IPS-18a (cell line): Measurements from ENCODE around the gene TMCC3.

Experiments used
- H3K27ac ChIP-seq: one replicate; pipeline ENCODE4 v1.5.1; 2013; ENCODE audit warnings: low read length
- H3K27me3 ChIP-seq: one replicate; pipeline ENCODE4 v1.6.1; 2013; ENCODE audit warnings: mild to moderate bottlenecking, low read length; ENCODE audit not compliant: control insufficient read depth, insufficient read depth
- H3K36me3 ChIP-seq: one replicate; pipeline ENCODE4 v1.6.1; 2013; ENCODE audit warnings: low read depth, low read length; ENCODE audit not compliant: control insufficient read depth
- H3K4me1 ChIP-seq: one replicate; pipeline ENCODE4 v1.6.1; 2013; ENCODE audit warnings: low read depth, low read length; ENCODE audit not compliant: control insufficient read depth
- H3K4me3 ChIP-seq: one replicate; pipeline ENCODE4 v1.5.1; 2013; ENCODE audit warnings: low read length
- H3K9ac ChIP-seq: one replicate; pipeline ENCODE4 v1.6.1; 2013; ENCODE audit warnings: mild to moderate bottlenecking, low read length, moderate library complexity
- H3K9me3 ChIP-seq: one replicate; pipeline ENCODE4 v1.6.1; 2013; ENCODE audit warnings: low read depth, low read length; ENCODE audit not compliant: control insufficient read depth

Gene TMCC3

DNA sequence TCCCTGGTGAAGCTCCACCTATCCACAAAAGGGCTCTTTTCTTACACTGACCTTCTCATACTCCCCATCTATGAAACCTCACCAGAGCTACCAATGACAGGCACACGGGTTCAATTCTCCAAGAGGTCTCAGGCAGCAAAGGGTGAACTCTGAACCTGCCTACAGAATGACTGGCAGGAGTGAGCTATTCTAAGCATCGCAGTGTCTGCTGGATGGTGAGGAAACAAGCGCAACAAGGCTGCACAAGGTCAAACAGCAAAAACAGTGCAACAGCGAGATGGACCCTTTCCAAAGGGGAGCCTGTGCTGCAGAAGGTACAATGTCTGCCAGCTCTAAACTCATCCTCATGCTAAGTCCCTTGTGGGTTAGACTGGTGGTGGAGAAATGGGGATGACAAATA is 22.0 kb downstream of the TMCC3 start:
- Histone ChIP-seq H3K36me3 (no peaks in the 10 kb centered on the region), H3K9me3 (no peaks in the 10 kb centered on the region), H3K9ac (no peak overlapping the region), H3K4me1 (no peaks in the 10 kb centered on the region), H3K27me3 (no peaks in the 10 kb centered on the region), H3K27ac (no peak overlapping the region), H3K4me3 (no peak overlapping the region)

GRCh38 chr12:94625531-94625930 is 24.8 kb downstream of the TMCC3 start:
- Histone ChIP-seq H3K27me3 (no peaks in the 10 kb centered on the region), H3K36me3 (no peaks in the 10 kb centered on the region), H3K4me3 (no peak overlapping the region), H3K27ac (no peak overlapping the region), H3K4me1 (no peaks in the 10 kb centered on the region), H3K9ac (no peak overlapping the region), H3K9me3 (no peaks in the 10 kb centered on the region)

DNA sequence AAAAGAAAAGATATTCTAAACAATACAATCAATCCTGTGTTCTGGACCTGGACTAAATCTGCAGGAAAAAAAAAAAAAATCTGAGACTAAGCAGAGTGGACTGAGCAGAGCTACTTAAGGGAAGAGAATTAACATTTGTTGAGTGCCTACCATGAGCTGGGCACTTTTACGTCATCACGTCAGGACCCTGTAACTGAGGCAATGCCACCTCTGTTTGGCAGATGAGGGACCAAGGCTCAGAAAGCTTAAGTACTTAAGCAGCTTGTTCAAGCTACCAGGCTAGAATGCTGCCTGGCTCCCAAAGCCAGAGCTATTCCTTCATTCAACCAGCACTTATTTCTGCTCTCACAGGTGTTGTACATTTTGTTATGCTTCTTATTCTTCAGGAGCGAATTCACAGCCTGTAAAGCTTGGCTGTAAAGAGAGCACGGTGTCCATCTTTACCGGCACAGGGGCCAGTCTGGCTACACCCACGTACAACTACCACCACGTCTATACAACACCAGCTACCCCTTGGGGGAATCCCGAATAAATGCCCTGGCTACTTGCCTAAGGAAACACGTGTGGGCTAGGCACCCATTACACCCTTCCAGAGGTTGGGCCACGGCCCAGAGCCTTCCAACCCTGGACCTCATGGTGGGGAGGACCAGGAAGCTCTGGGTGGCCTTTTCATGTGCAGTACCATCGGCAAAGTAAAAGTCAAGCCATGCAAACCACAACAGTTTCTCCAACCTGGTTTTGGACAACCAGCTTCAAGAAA is 27.0 kb downstream of the TMCC3 start:
- peaks cover 3% of the 10 kb centered on the region for H3K4me1 ChIP-seq
- no peaks in the 10 kb centered on the region for H3K36me3 ChIP-seq
- H3K27me3 ChIP-seq = no peaks in the 10 kb centered on the region
- H3K9me3 ChIP-seq = no peaks in the 10 kb centered on the region
- H3K27ac ChIP-seq = no peak overlapping the region
- no peak overlapping the region for H3K9ac ChIP-seq
- no peak overlapping the region for H3K4me3 ChIP-seq

GRCh38 chr12:94622475-94622874 is 27.9 kb downstream of the TMCC3 start:
- Histone ChIP-seq H3K27me3 (no peaks in the 10 kb centered on the region), H3K27ac (no peak overlapping the region), H3K4me1 (peaks cover 3% of the 10 kb centered on the region), H3K9me3 (no peaks in the 10 kb centered on the region), H3K9ac (no peak overlapping the region), H3K36me3 (no peaks in the 10 kb centered on the region), H3K4me3 (no peak overlapping the region)

GRCh38 chr12:94621662-94622359 is 28.5 kb downstream of the TMCC3 start:
- peaks cover 3% of the 10 kb centered on the region for H3K4me1 ChIP-seq
- H3K27me3 ChIP-seq = no peaks in the 10 kb centered on the region
- H3K27ac ChIP-seq = no peak overlapping the region
- H3K36me3 ChIP-seq = no peaks in the 10 kb centered on the region
- no peak overlapping the region for H3K9ac ChIP-seq
- no peak overlapping the region for H3K4me3 ChIP-seq
- no peaks in the 10 kb centered on the region for H3K9me3 ChIP-seq

- Histone ChIP-seq H3K4me1 (peaks cover 3% of the 10 kb centered on the region), H3K27me3 (no peaks in the 10 kb centered on the region), H3K4me3 (no peak overlapping the region), H3K9ac (no peak overlapping the region), H3K27ac (no peak overlapping the region), H3K36me3 (no peaks in the 10 kb centered on the region), H3K9me3 (no peaks in the 10 kb centered on the region)
Measured at GRCh38 chr12:94620621-94621020, 29.7 kb downstream of the TMCC3 start.

GRCh38 chr12:94618995-94619695 is 31.2 kb downstream of the TMCC3 start:
- peaks cover 7% of the 10 kb centered on the region for H3K4me1 ChIP-seq
- H3K4me3 ChIP-seq = no peak overlapping the region
- no peak overlapping the region for H3K27ac ChIP-seq
- H3K27me3 ChIP-seq = no peaks in the 10 kb centered on the region
- no peaks in the 10 kb centered on the region for H3K9me3 ChIP-seq
- H3K9ac ChIP-seq = no peak overlapping the region
- no peaks in the 10 kb centered on the region for H3K36me3 ChIP-seq

DNA sequence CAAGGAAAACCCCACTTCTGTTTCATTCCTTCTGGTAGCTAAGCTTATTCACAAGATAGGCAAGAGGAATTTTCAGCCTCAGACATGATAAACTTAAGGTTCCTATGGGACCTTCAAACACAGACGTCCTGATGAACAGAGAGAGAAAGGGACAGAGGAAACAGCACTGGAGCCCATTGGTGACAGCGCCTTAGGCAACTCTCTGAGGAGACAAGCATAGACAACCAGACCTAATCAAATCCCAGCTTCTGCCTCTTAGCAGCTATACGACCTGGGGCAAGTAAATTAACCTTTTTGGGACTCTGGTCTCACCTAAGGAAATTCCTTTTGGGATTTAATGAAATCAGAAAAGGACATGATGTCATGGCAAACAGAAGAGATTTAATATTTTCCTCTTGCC is 33.3 kb downstream of the TMCC3 start:
- H3K4me1 ChIP-seq = peaks cover 8% of the 10 kb centered on the region
- no peak overlapping the region for H3K27ac ChIP-seq
- no peaks in the 10 kb centered on the region for H3K9me3 ChIP-seq
- no peaks in the 10 kb centered on the region for H3K36me3 ChIP-seq
- H3K4me3 ChIP-seq = no peak overlapping the region
- no peak overlapping the region for H3K9ac ChIP-seq
- no peaks in the 10 kb centered on the region for H3K27me3 ChIP-seq

DNA sequence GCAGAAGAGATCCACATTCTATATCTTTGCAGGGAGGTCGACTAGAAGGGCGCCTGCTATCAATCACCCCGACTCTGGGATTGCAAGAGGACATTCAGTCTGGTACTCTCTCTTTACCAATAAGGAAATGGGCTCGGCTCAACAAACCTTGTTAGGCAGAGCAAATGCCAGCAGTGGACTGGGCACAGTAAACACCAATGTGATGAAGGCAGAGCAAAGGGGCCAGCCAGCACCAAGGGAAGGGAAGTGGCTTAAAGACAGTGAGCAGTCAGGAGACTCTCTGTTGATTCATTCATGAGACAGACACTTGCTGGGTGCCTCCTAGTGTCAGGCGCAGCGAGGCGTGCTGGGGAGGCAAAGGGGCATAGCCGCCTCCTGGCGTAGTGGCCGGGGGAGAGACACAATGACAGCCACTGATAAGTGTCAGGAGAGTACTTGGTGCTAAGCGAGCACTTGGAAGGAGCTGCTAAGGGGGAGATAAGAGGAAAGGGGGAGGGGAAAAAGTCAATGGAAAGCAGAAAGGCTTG is 34.1 kb downstream of the TMCC3 start:
- Histone ChIP-seq H3K4me3 (no peak overlapping the region), H3K9ac (no peak overlapping the region), H3K27ac (no peak overlapping the region), H3K27me3 (no peaks in the 10 kb centered on the region), H3K36me3 (no peaks in the 10 kb centered on the region), H3K4me1 (peaks cover 8% of the 10 kb centered on the region), H3K9me3 (no peaks in the 10 kb centered on the region)

DNA sequence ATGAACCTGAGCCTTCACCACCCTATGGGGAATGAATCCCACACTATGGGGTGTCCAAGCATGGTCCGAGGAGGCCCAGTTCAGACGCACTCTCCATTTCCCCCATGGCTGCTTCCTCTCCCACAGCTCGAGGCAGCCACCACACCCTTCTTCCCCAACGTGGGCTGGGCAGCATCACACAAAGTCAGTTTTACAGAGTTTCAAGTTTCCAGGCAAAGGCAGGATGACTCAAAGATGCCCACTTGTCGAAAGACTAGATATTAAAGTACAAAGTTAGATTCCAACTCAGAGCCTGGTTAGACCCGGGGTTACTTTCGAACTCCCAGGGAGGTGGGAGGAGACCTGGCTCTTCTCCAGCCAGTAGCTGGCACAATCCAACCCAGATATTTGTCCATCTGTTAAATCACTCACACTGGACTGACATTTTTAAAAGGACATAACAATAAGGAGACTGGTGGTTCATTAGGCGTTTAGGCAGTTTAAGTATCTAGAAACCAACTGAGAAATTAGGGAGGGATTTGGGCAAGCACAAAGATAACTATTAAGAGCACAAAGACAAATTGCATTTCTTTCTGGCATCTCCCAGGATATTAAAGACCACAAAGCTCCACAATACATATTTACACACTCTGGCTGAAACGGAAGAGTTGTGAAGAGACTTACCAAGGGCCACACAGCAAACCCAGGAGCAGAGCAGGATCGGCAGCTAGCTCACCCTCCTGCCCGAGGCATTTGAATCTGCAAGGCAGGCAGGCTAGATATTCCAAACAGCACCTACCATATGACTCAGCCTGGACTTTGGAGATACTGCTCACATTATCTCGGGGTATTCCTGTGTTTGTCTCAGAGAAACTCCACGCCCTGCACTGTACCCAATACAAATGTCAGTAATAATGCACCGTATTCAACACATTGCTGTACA is 34.8 kb downstream of the TMCC3 start:
- Histone ChIP-seq H3K9ac (no peak overlapping the region), H3K27me3 (no peaks in the 10 kb centered on the region), H3K4me1 (peaks cover 8% of the 10 kb centered on the region), H3K36me3 (no peaks in the 10 kb centered on the region), H3K9me3 (no peaks in the 10 kb centered on the region), H3K4me3 (no peak overlapping the region), H3K27ac (no peak overlapping the region)

DNA sequence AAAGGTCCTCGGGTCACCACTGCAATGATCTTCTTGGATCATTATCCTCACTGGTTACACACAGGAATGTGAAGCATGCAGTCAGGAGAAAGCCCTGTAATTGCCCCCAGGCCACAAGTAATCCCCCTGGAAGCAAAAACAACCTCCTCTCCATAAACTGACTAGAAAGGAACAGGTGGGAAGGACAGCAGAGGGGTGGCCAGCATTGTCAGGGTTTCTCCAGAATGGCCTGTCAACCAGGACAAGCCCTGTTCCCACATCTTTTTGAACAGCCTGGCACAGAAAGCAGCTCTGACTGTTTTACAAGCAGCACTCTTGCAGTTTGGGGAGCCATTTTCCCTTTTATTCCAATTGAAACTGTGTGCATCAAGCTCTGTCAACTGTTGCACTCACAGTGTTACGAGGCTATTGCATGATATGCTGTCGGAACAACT is 36.1 kb downstream of the TMCC3 start:
- Histone ChIP-seq H3K9ac (no peak overlapping the region), H3K27ac (no peak overlapping the region), H3K27me3 (no peaks in the 10 kb centered on the region), H3K9me3 (no peaks in the 10 kb centered on the region), H3K4me1 (peaks cover 12% of the 10 kb centered on the region), H3K4me3 (no peak overlapping the region), H3K36me3 (no peaks in the 10 kb centered on the region)
